ENCODE results near the gene XRCC4. TPM values are rescaled to one million over a fixed set of nuclear protein-coding genes. Genes with fewer than 3 reads are reported as not detected.

The XRCC4 gene
- total RNA-seq, 1 donor from 2014 or later: 15.5 TPM

DNA sequence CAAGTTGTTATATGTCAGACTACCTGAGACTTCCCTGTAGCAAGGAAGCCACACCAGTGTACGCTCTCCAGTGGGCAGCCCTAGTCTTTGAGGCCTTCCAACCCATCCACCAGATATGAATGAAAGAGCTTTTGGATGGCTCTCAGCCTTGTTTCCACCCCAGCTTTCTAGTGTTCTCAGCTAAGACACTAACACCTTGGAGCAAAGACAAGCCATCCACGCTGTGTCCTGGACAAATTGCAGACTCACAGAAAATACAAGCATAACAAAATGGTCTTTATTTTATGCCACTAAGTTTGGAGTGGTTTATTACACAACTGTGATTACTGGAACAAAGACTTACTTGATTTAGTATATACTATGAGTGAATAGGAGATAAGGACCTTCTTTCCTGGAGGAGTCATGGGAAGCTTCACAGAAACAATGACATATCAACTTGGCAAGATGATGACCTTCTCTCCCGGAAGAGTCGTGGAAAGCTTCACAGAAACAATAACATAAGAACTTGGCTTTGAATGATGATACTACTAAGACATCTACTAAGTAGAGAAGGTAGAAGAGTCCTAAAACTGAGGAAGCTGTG lies 260.2 kb downstream of the XRCC4 start:
- FAIRE-seq (no peak), DNase-seq (ENCODE audit: low read depth) (peak; percentile 12)
- Mint-ChIP-seq H3K4me3 (ENCODE audit: unreplicated experiment) (no peak overlapping the region), H3K36me3 (ENCODE audit: low read depth, unreplicated experiment) (no peaks in the 10 kb centered on the region), H3K4me1 (ENCODE audit: low read depth, unreplicated experiment) (no peaks in the 10 kb centered on the region), H3K27me3 (ENCODE audit: low read depth, unreplicated experiment) (no peaks in the 10 kb centered on the region), H3K9me3 (ENCODE audit: unreplicated experiment) (no peaks in the 10 kb centered on the region), H3K27ac (ENCODE audit: unreplicated experiment) (no peak overlapping the region)
- Histone ChIP-seq H3K4me1 (ENCODE audit: insufficient read depth, low read length) (no peaks in the 10 kb centered on the region), H3K4me2 (ENCODE audit: low read length) (no peak overlapping the region), H3K27ac (ENCODE audit: low read depth, low read length) (no peak overlapping the region), H4K20me1 (ENCODE audit: insufficient read depth, low read length) (no peaks in the 10 kb centered on the region), H3K36me3 (ENCODE audit: insufficient read depth, low read length) (no peaks in the 10 kb centered on the region), H3K79me2 (ENCODE audit: insufficient read depth, low read length) (no peaks in the 10 kb centered on the region), H3K9me3 (ENCODE audit: insufficient read depth, low read depth, low read length) (no peaks in the 10 kb centered on the region), H3K9ac (ENCODE audit: low read length) (no peak overlapping the region), H2AFZ (ENCODE audit: low read depth, low read length) (no peak overlapping the region), H3K27me3 (ENCODE audit: insufficient read depth, low read length) (no peaks in the 10 kb centered on the region), H3K4me3 (ENCODE audit: insufficient read depth, low read depth, low read length) (no peak overlapping the region)
- TF ChIP-seq, protein P1, sequence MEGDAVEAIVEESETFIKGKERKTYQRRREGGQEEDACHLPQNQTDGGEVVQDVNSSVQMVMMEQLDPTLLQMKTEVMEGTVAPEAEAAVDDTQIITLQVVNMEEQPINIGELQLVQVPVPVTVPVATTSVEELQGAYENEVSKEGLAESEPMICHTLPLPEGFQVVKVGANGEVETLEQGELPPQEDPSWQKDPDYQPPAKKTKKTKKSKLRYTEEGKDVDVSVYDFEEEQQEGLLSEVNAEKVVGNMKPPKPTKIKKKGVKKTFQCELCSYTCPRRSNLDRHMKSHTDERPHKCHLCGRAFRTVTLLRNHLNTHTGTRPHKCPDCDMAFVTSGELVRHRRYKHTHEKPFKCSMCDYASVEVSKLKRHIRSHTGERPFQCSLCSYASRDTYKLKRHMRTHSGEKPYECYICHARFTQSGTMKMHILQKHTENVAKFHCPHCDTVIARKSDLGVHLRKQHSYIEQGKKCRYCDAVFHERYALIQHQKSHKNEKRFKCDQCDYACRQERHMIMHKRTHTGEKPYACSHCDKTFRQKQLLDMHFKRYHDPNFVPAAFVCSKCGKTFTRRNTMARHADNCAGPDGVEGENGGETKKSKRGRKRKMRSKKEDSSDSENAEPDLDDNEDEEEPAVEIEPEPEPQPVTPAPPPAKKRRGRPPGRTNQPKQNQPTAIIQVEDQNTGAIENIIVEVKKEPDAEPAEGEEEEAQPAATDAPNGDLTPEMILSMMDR (IDR thresholded peaks at IDR 0.05; ENCODE audit: insufficient read depth, low read depth, low read length): no peak
- no peak for TF ChIP-seq EZH2 (IDR thresholded peaks at IDR 0.05; ENCODE audit: insufficient read depth, low read length)

DNA sequence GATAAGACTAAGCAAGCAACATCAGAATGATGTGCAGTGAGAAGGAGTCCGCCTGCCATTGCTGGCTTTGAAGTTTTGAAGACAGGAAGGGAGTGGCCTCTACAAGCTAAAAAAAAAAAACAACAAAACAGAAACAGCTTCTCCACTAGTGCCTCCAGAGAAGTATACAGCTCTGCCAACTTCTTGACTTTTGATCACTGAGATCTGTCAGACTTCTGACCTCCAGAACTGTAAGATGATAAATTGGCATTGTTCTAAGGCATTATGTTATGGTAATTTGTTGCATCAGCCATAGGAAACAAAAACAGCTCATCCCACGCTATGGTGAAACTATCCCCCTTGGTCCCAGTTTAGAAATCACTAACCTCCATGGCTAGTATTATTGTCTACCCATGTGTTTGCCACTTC lies 263.2 kb downstream of the XRCC4 start:
- Mint-ChIP-seq H3K27ac (ENCODE audit: unreplicated experiment) (no peak overlapping the region), H3K4me1 (ENCODE audit: low read depth, unreplicated experiment) (no peaks in the 10 kb centered on the region), H3K9me3 (ENCODE audit: unreplicated experiment) (no peaks in the 10 kb centered on the region), H3K36me3 (ENCODE audit: low read depth, unreplicated experiment) (no peaks in the 10 kb centered on the region), H3K27me3 (ENCODE audit: low read depth, unreplicated experiment) (no peaks in the 10 kb centered on the region), H3K4me3 (ENCODE audit: unreplicated experiment) (no peak overlapping the region)
- FAIRE-seq (no peak), DNase-seq (ENCODE audit: low read depth) (no peak)
- Histone ChIP-seq H3K4me2 (ENCODE audit: low read length) (no peak overlapping the region), H3K27ac (ENCODE audit: low read depth, low read length) (no peak overlapping the region), H3K9me3 (ENCODE audit: insufficient read depth, low read depth, low read length) (no peaks in the 10 kb centered on the region), H3K79me2 (ENCODE audit: insufficient read depth, low read length) (no peaks in the 10 kb centered on the region), H3K4me1 (ENCODE audit: insufficient read depth, low read length) (no peaks in the 10 kb centered on the region), H2AFZ (ENCODE audit: low read depth, low read length) (no peak overlapping the region), H3K4me3 (ENCODE audit: insufficient read depth, low read depth, low read length) (no peak overlapping the region), H3K9ac (ENCODE audit: low read length) (no peak overlapping the region), H3K27me3 (ENCODE audit: insufficient read depth, low read length) (no peaks in the 10 kb centered on the region), H4K20me1 (ENCODE audit: insufficient read depth, low read length) (no peaks in the 10 kb centered on the region), H3K36me3 (ENCODE audit: insufficient read depth, low read length) (no peaks in the 10 kb centered on the region)
- TF ChIP-seq, protein P1 (IDR thresholded peaks at IDR 0.05; ENCODE audit: insufficient read depth, low read depth, low read length): no peak
- no peak for TF ChIP-seq EZH2 (IDR thresholded peaks at IDR 0.05; ENCODE audit: insufficient read depth, low read length)

DNA sequence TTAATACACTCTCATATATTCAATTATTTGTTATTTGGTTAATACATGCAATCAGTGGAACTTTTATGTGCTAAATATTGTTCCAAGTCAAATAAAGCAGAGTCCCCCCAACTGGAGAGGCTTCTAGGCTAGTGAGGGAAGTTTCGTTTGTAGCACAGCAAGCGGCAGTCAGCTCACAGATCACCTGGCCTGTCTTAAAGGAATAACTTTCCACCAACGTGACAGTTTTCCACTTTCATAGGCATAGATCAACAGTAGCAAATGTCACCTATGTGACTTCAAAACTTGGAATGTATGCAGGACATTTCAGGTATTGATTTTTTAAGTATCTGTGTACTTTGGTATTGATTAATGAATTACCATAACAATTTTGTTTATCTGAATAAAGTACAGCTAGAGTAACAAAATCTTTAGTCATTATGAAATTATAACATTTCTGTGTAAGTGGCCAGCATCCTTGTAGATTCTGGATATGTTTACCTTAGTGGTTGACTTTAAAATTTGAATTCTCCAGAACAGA lies 264.5 kb downstream of the XRCC4 start:
- DNase-seq (ENCODE audit: low read depth): no peak
- H3K36me3 ChIP-seq (ENCODE audit: insufficient read depth, low read length): no peaks in the 10 kb centered on the region
- no peak overlapping the region for H3K4me2 ChIP-seq (ENCODE audit: low read length)
- H3K9ac ChIP-seq (ENCODE audit: low read length): no peak overlapping the region
- no peaks in the 10 kb centered on the region for H3K4me1 ChIP-seq (ENCODE audit: insufficient read depth, low read length)
- H3K4me3 ChIP-seq (ENCODE audit: insufficient read depth, low read depth, low read length): no peak overlapping the region
- H3K9me3 ChIP-seq (ENCODE audit: insufficient read depth, low read depth, low read length): no peaks in the 10 kb centered on the region
- Mint-ChIP-seq H3K27ac (ENCODE audit: unreplicated experiment) (no peak overlapping the region), H3K9me3 (ENCODE audit: unreplicated experiment) (no peaks in the 10 kb centered on the region), H3K4me3 (ENCODE audit: unreplicated experiment) (no peak overlapping the region), H3K36me3 (ENCODE audit: low read depth, unreplicated experiment) (no peaks in the 10 kb centered on the region), H3K27me3 (ENCODE audit: low read depth, unreplicated experiment) (no peaks in the 10 kb centered on the region), H3K4me1 (ENCODE audit: low read depth, unreplicated experiment) (no peaks in the 10 kb centered on the region)
- H2AFZ ChIP-seq (ENCODE audit: low read depth, low read length): no peak overlapping the region
- no peaks in the 10 kb centered on the region for H3K27me3 ChIP-seq (ENCODE audit: insufficient read depth, low read length)
- H4K20me1 ChIP-seq (ENCODE audit: insufficient read depth, low read length): no peaks in the 10 kb centered on the region
- H3K27ac ChIP-seq (ENCODE audit: low read depth, low read length): no peak overlapping the region
- no peak for TF ChIP-seq EZH2 (IDR thresholded peaks at IDR 0.05; ENCODE audit: insufficient read depth, low read length)
- TF ChIP-seq, protein P1 (IDR thresholded peaks at IDR 0.05; ENCODE audit: insufficient read depth, low read depth, low read length): no peak
- FAIRE-seq: no peak
- H3K79me2 ChIP-seq (ENCODE audit: insufficient read depth, low read length): no peaks in the 10 kb centered on the region

All from astrocyte (in vitro differentiated cells and primary cell).